Activated CD4-positive, alpha-beta memory T cell treated with anti-CD3 and anti-CD28 coated beads for 36 hours (primary cell): Measurements from ENCODE around the gene TRPM4. TPM values are rescaled to one million over a fixed set of nuclear protein-coding genes. Genes with fewer than 3 reads are reported as not detected.

ENCODE experiments used
- CTCF ChIA-PET: fragments of 350-600 bp; sonication (Branson Sonifier 250); formaldehyde crosslinking; loops from one replicate; lab custom pipeline; 2021; ENCODE audit warnings: antibody characterized with exemption, inconsistent platforms; lab: Charles Lee
- POLR2A ChIA-PET: fragments of 350-600 bp; sonication (Branson Sonifier 250); formaldehyde crosslinking; loops from one replicate; lab custom pipeline; 2021; ENCODE audit warnings: antibody characterized with exemption; lab: Charles Lee
- DNase-seq: peaks from one replicate; pipeline ENCODE4 v3.0.0-alpha.2; 2020
- H3K27ac Mint-ChIP-seq: one replicate; pipeline ENCODE4 v1.8.0; 2021; ENCODE audit warnings: mixed read lengths
- H3K27me3 Mint-ChIP-seq: one replicate; pipeline ENCODE4 v1.8.0; 2021; ENCODE audit warnings: mixed read lengths
- H3K36me3 Mint-ChIP-seq: one replicate; pipeline ENCODE4 v1.8.0; 2021; ENCODE audit warnings: mixed read lengths
- H3K4me1 Mint-ChIP-seq: one replicate; pipeline ENCODE4 v1.8.0; 2021; ENCODE audit warnings: low read depth, mixed read lengths
- H3K4me3 Mint-ChIP-seq: one replicate; pipeline ENCODE4 v1.8.0; 2021; ENCODE audit warnings: mild to moderate bottlenecking, mixed read lengths
- H3K9me3 Mint-ChIP-seq: one replicate; pipeline ENCODE4 v1.8.0; 2021; ENCODE audit warnings: mixed read lengths
- intact Hi-C: fragments of 100-400 bp; cut with micrococcal nuclease; formaldehyde crosslinking; loops from one replicate; pipeline ENCODE4 v1.15.1; 2023
- total RNA-seq, 2 experiments: library from RNA; stranded (reverse); gene quantifications; one replicate each; pipeline ENCODE4 v1.2.3, GENCODE V29; 2021

Gene TRPM4
- total RNA-seq, 2 experiments from 2014 or later = 1.1 to 1.2 TPM

DNA sequence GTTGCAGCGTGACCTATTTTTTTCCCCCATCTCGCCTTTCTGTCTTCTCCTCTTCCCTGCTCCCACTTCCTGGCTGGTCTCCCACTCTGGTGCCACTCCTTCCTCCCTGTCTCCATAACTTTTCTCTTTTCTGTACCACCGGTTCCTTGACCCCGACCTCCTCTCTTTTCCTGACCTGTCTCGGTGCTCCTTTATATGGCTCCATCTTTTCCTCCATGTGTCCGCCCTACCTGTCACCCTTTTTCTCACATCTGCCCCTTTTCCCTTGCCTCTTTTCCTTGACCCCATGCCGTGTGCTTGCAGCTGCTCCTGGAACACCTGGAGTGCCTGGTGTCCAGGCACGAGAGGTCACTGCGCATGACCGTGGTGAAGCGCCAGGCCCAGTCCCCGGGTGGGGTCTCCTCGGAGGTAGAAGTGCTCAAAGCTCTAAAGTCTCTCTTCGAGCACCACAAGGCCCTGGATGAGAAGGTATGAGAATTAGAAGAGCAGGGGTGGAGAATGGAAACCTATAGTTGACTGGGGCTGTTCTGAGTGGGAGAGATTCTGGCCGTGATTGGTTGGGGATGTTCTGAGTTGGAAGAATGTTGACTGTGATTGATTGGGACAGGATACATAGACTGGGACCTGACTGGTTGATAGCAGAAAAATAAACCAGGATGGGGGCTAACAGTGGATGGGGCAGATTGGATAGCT lies 28.9 kb upstream of the TRPM4 start:
- H3K4me1 Mint-ChIP-seq = peaks cover 17% of the 10 kb centered on the region
- no peaks in the 10 kb centered on the region for H3K36me3 Mint-ChIP-seq
- POLR2A ChIA-PET = interaction anchor here (1.4 to 1.9 kb wide), 2 partner anchors 15 to 18 kb away, joined by 3 to 5 read pairs; partner anchors contain the start of gene LIN7B
- DNase-seq = no peak
- H3K27ac Mint-ChIP-seq = no peak overlapping the region
- peak overlapping the region; percentile 86 for H3K4me3 Mint-ChIP-seq
- intact Hi-C loops = loop anchor here (1.0 to 2.0 kb wide), 2 partner anchors 9 to 14 kb away; partner anchors contain the start of genes C19orf73, LIN7B and PPFIA3
- CTCF ChIA-PET = interaction anchor here (0.6 to 2.9 kb wide), 10 partner anchors 11 to 135 kb away, joined by 3 to 15 read pairs (median 4); partner anchors contain the start of genes LIN7B and RUVBL2
- no peaks in the 10 kb centered on the region for H3K9me3 Mint-ChIP-seq
- H3K27me3 Mint-ChIP-seq = no peaks in the 10 kb centered on the region

GRCh38 chr19:49129238-49129583 lies 28.4 kb upstream of the TRPM4 start:
- H3K36me3 Mint-ChIP-seq = no peaks in the 10 kb centered on the region
- no peak for DNase-seq
- peaks cover 19% of the 10 kb centered on the region for H3K4me1 Mint-ChIP-seq
- no peaks in the 10 kb centered on the region for H3K27me3 Mint-ChIP-seq
- POLR2A ChIA-PET = no interaction called here
- no peak overlapping the region for H3K4me3 Mint-ChIP-seq
- H3K9me3 Mint-ChIP-seq = no peaks in the 10 kb centered on the region
- CTCF ChIA-PET = interaction anchor here (1.0 to 2.9 kb wide), 6 partner anchors 15 to 136 kb away, joined by 3 to 15 read pairs (median 8); partner anchors contain the start of genes GYS1, LIN7B and RUVBL2
- intact Hi-C loops = loop anchor here (2.0 kb wide), 1 partner anchor 14 kb away; the partner anchor contains the start of gene LIN7B
- H3K27ac Mint-ChIP-seq = no peak overlapping the region

GRCh38 chr19:49130325-49130724 lies 27.3 kb upstream of the TRPM4 start:
- Mint-ChIP-seq H3K36me3 (no peaks in the 10 kb centered on the region), H3K9me3 (no peaks in the 10 kb centered on the region), H3K4me3 (no peak overlapping the region), H3K27ac (no peak overlapping the region), H3K27me3 (no peaks in the 10 kb centered on the region), H3K4me1 (peaks cover 19% of the 10 kb centered on the region)
- CTCF ChIA-PET = interaction anchor here (0.8 to 2.9 kb wide), 7 partner anchors 9 to 294 kb away, joined by 3 to 15 read pairs (median 3); partner anchors contain the start of genes GYS1, LIN7B and RUVBL2
- POLR2A ChIA-PET = no interaction called here
- DNase-seq = no peak
- intact Hi-C loops = no loop called here

GRCh38 chr19:49132974-49133609 lies 24.5 kb upstream of the TRPM4 start:
- peak; percentile 37 for DNase-seq
- intact Hi-C loops = no loop called here
- ChIA-PET POLR2A (no interaction called here), CTCF (interaction anchor here (0.8 to 2.3 kb wide), 5 partner anchors 13 to 66 kb away, joined by 3 to 9 read pairs (median 4); no protein-coding TSS in a partner anchor)
- Mint-ChIP-seq H3K4me1 (peaks cover 18% of the 10 kb centered on the region), H3K9me3 (no peaks in the 10 kb centered on the region), H3K27ac (no peak overlapping the region), H3K27me3 (peaks cover 2% of the 10 kb centered on the region), H3K4me3 (peak overlapping the region; percentile 56), H3K36me3 (no peaks in the 10 kb centered on the region)

- intact Hi-C loops = no loop called here
- peaks cover 11% of the 10 kb centered on the region for H3K4me1 Mint-ChIP-seq
- ChIA-PET CTCF (interaction anchor here (0.6 to 2.3 kb wide), 5 partner anchors 16 to 65 kb away, joined by 3 to 9 read pairs (median 4); no protein-coding TSS in a partner anchor), POLR2A (no interaction called here)
- peak; percentile 78 for DNase-seq
- peaks cover 2% of the 10 kb centered on the region for H3K27me3 Mint-ChIP-seq
- no peaks in the 10 kb centered on the region for H3K9me3 Mint-ChIP-seq
- no peak overlapping the region for H3K27ac Mint-ChIP-seq
- peak overlapping the region; percentile 56 for H3K4me3 Mint-ChIP-seq
- H3K36me3 Mint-ChIP-seq = no peaks in the 10 kb centered on the region
Observed at GRCh38 chr19:49133621-49134454, 23.8 kb upstream of the TRPM4 start.

- POLR2A ChIA-PET = no interaction called here
- Mint-ChIP-seq H3K4me3 (no peak overlapping the region), H3K9me3 (no peaks in the 10 kb centered on the region), H3K36me3 (no peaks in the 10 kb centered on the region), H3K27ac (no peak overlapping the region), H3K4me1 (peaks cover 9% of the 10 kb centered on the region), H3K27me3 (peaks cover 2% of the 10 kb centered on the region)
- CTCF ChIA-PET = interaction anchor here (0.9 to 2.3 kb wide), 4 partner anchors 9 to 63 kb away, joined by 3 to 9 read pairs (median 4); no protein-coding TSS in a partner anchor
- DNase-seq = no peak
- intact Hi-C loops = no loop called here
Observed at GRCh38 chr19:49135686-49136085, 21.9 kb upstream of the TRPM4 start.

- Mint-ChIP-seq H3K36me3 (no peaks in the 10 kb centered on the region), H3K27me3 (peaks cover 5% of the 10 kb centered on the region), H3K27ac (no peak overlapping the region), H3K4me1 (peaks cover 9% of the 10 kb centered on the region), H3K4me3 (no peak overlapping the region), H3K9me3 (no peaks in the 10 kb centered on the region)
- no peak for DNase-seq
- POLR2A ChIA-PET = no interaction called here
- intact Hi-C loops = no loop called here
- CTCF ChIA-PET = interaction anchor here (1.0 kb wide), 1 partner anchor 8 kb away, joined by 3 read pairs; no protein-coding TSS in a partner anchor
Observed at GRCh38 chr19:49136771-49137171, 20.8 kb upstream of the TRPM4 start.

DNA sequence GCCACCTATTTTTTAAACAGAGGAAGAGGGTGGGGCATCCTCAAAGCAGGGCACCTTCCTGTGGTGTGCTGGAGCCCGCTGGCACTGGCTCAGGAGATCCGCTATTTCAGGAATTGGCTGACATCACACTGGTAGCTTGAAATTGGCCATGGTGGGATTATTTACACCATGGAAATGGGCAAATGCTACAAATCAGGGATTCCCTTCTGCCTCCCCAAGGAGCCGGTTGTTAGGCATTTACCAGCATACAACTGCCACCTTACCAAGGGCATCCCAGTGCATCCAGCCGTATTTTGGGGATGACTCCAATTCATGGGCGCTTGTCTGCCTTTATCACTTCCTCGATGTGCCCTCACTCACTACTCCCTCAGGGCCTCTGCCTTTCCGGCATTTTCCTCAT lies 16.6 kb upstream of the TRPM4 start:
- ChIA-PET CTCF (no interaction called here), POLR2A (no interaction called here)
- H3K36me3 Mint-ChIP-seq = no peaks in the 10 kb centered on the region
- H3K27me3 Mint-ChIP-seq = peaks cover 15% of the 10 kb centered on the region
- no peaks in the 10 kb centered on the region for H3K9me3 Mint-ChIP-seq
- H3K4me3 Mint-ChIP-seq = no peak overlapping the region
- intact Hi-C loops = no loop called here
- no peak for DNase-seq
- H3K27ac Mint-ChIP-seq = no peak overlapping the region
- peaks cover 11% of the 10 kb centered on the region for H3K4me1 Mint-ChIP-seq

DNA sequence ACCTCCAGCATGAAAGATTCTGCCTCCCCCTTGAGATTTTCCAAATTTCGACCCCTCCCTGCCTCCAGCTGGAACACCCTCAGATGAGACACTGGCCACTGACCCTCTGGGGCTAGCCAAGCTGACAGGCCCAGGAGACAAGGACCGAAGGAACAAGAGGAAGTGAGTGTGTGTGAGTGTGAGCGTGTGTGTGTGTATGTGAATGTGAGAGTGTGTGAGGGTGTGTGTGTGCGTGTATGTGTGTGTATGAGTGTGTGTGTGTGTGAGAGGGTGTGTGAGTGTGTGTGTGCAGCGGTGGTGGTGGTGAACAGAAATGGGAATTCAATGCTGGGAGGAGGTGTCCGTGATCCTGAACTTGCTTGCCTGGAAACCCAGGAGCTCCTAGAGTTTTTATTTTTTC lies 16.2 kb upstream of the TRPM4 start:
- Mint-ChIP-seq H3K9me3 (no peaks in the 10 kb centered on the region), H3K27me3 (peaks cover 17% of the 10 kb centered on the region), H3K36me3 (no peaks in the 10 kb centered on the region), H3K4me3 (no peak overlapping the region), H3K4me1 (peaks cover 11% of the 10 kb centered on the region), H3K27ac (no peak overlapping the region)
- ChIA-PET POLR2A (no interaction called here), CTCF (interaction anchor here (0.8 kb wide), 1 partner anchor 43 kb away, joined by 3 read pairs; no protein-coding TSS in a partner anchor)
- no peak for DNase-seq
- intact Hi-C loops = no loop called here

DNA sequence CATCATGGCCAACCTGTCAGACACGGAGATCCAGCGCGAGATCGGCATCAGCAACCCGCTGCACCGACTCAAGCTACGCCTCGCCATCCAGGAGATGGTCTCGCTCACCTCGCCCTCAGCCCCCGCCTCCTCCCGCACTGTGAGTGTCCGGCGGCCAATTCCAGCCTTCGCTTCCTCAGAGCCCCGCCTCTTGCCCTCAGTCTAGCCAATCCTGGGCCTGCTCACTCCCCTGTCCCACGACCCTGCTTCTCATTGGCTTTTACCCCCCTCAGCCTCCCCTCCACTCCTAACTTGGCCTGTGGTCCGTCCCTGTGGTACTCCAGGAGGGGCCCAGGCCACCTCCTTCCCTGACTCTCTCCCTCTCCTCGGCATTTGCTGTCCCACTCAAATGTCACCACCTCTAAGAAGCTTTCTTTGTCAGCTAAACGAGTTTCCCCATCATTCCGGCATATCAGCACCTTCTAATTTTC lies 14.7 kb upstream of the TRPM4 start:
- intact Hi-C loops = no loop called here
- peaks cover 23% of the 10 kb centered on the region for H3K27me3 Mint-ChIP-seq
- peak; percentile 85 for DNase-seq
- no peaks in the 10 kb centered on the region for H3K36me3 Mint-ChIP-seq
- POLR2A ChIA-PET = interaction anchor here (0.7 kb wide), 1 partner anchor 311 kb away, joined by 3 read pairs; no protein-coding TSS in a partner anchor
- H3K9me3 Mint-ChIP-seq = no peaks in the 10 kb centered on the region
- H3K27ac Mint-ChIP-seq = no peak overlapping the region
- CTCF ChIA-PET = interaction anchor here (0.8 to 1.3 kb wide), 3 partner anchors 45 to 67 kb away, joined by 3 to 4 read pairs (median 3); no protein-coding TSS in a partner anchor
- peak overlapping the region; percentile 57 for H3K4me3 Mint-ChIP-seq
- peaks cover 11% of the 10 kb centered on the region for H3K4me1 Mint-ChIP-seq
